22Rv1 (cell line): Measurements from ENCODE around the gene MALL.
"Not testable (repeated sequence)": the region's sequence is repeated elsewhere in the genome, so short reads cannot be mapped to it uniquely, and the experiment has no call there.

Experiments
- CTCF ChIP-seq: fragments of 450-650 bp; IDR thresholded peaks from 2 replicates; pipeline ENCODE4 v1.5.1; 2017; ENCODE audit warnings: mild to moderate bottlenecking
- ZFX ChIP-seq: fragments of 450-650 bp; IDR thresholded peaks from 2 replicates; pipeline ENCODE4 v1.6.1; 2017; ENCODE audit warnings: antibody characterized with exemption, borderline replicate concordance

DNA sequence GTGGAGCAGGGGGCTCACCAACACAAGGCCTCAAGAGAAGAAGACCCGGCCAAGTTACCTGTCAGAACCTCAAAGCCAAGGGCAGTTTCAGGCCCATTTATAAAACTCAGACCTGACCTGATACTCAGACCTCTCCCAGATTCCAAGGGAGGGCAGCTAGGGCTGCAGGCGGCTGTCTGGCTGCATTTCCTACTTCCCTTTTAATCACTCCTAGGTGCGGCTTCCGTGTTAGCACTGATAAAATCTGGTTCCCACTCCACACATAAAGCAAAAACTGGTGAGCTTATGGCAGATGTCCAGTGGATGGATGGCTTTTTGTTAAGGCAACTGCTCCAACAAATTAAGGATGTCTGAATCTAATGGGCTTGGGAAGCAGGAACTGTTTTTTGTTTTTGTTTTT is 63.5 kb downstream of the MALL start:
- not testable (repeated sequence) for TF ChIP-seq CTCF, ZFX
